ENCODE data around the gene ZNF428. TPM values are rescaled to one million over a fixed set of nuclear protein-coding genes. Genes with fewer than 3 reads are reported as not detected.
"Not testable (repeated sequence)": the region's sequence is repeated elsewhere in the genome, so short reads cannot be mapped to it uniquely, and the experiment has no call there.

Gene ZNF428
- total RNA-seq, 1 donor from 2014 or later = 52.5 TPM

DNA sequence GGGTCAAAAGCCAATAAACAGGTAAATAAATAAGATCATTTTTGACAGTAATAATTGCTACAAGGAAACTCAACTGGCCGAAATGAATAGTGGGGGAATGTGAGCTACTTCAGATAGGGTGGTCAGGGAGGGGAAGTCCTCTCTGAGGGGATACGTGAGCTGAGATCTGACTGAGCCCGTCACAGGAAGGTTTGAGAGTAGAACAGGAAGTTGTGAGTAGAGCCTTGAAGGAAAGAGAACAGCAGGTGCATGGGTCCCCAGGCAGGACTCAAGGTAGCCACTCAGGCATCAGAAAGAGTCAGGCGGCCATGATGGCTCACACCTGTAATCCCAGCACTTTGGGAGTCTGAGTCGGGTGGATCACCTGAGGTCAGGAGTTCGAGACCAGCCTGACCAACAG, 29.8 kb downstream of the ZNF428 start:
- TF ChIP-seq, protein P1, sequence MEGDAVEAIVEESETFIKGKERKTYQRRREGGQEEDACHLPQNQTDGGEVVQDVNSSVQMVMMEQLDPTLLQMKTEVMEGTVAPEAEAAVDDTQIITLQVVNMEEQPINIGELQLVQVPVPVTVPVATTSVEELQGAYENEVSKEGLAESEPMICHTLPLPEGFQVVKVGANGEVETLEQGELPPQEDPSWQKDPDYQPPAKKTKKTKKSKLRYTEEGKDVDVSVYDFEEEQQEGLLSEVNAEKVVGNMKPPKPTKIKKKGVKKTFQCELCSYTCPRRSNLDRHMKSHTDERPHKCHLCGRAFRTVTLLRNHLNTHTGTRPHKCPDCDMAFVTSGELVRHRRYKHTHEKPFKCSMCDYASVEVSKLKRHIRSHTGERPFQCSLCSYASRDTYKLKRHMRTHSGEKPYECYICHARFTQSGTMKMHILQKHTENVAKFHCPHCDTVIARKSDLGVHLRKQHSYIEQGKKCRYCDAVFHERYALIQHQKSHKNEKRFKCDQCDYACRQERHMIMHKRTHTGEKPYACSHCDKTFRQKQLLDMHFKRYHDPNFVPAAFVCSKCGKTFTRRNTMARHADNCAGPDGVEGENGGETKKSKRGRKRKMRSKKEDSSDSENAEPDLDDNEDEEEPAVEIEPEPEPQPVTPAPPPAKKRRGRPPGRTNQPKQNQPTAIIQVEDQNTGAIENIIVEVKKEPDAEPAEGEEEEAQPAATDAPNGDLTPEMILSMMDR (IDR thresholded peaks at IDR 0.05) = no peak
- Mint-ChIP-seq H3K27me3 (ENCODE audit: low read depth) (no peaks in the 10 kb centered on the region), H3K9me3 (ENCODE audit: low read depth) (no peaks in the 10 kb centered on the region), H3K4me3 (ENCODE audit: unreplicated experiment) (no peak overlapping the region), H3K27ac (ENCODE audit: unreplicated experiment) (no peak overlapping the region), H3K36me3 (ENCODE audit: low read depth) (peaks cover 26% of the 10 kb centered on the region), H3K4me1 (ENCODE audit: low read depth) (peaks cover 18% of the 10 kb centered on the region)
- no peak for DNase-seq (ENCODE audit: low spot score)

- Mint-ChIP-seq H3K36me3 (ENCODE audit: low read depth) (peaks cover 25% of the 10 kb centered on the region), H3K4me3 (ENCODE audit: unreplicated experiment) (no peak overlapping the region), H3K4me1 (ENCODE audit: low read depth) (peaks cover 14% of the 10 kb centered on the region), H3K9me3 (ENCODE audit: low read depth) (no peaks in the 10 kb centered on the region), H3K27me3 (ENCODE audit: low read depth) (no peaks in the 10 kb centered on the region), H3K27ac (ENCODE audit: unreplicated experiment) (no peak overlapping the region)
- no peak for DNase-seq (ENCODE audit: low spot score)
- TF ChIP-seq, protein P1 (IDR thresholded peaks at IDR 0.05) = no peak
These were observed 30.2 kb downstream of the ZNF428 start for GRCh38 chr19:43589277-43589676.

- H3K36me3 Mint-ChIP-seq (ENCODE audit: low read depth) = peaks cover 15% of the 10 kb centered on the region
- not testable (repeated sequence) for H3K4me3 Mint-ChIP-seq (ENCODE audit: unreplicated experiment); H3K9me3 Mint-ChIP-seq (ENCODE audit: low read depth); H3K27me3 Mint-ChIP-seq (ENCODE audit: low read depth); H3K4me1 Mint-ChIP-seq (ENCODE audit: low read depth); H3K27ac Mint-ChIP-seq (ENCODE audit: unreplicated experiment); DNase-seq (ENCODE audit: low spot score)
These were observed 32.4 kb downstream of the ZNF428 start for GRCh38 chr19:43587029-43587428.

- H3K36me3 Mint-ChIP-seq (ENCODE audit: low read depth) = peaks cover 13% of the 10 kb centered on the region
- no peak overlapping the region for H3K27ac Mint-ChIP-seq (ENCODE audit: unreplicated experiment)
- H3K4me1 Mint-ChIP-seq (ENCODE audit: low read depth) = no peaks in the 10 kb centered on the region
- H3K4me3 Mint-ChIP-seq (ENCODE audit: unreplicated experiment) = no peak overlapping the region
- TF ChIP-seq, protein P1 (IDR thresholded peaks at IDR 0.05) = no peak
- no peak for DNase-seq (ENCODE audit: low spot score)
- H3K9me3 Mint-ChIP-seq (ENCODE audit: low read depth) = no peaks in the 10 kb centered on the region
- H3K27me3 Mint-ChIP-seq (ENCODE audit: low read depth) = no peaks in the 10 kb centered on the region
These were observed 33.1 kb downstream of the ZNF428 start for GRCh38 chr19:43586346-43586745.

- peak overlapping the region; percentile 29 for H3K27ac Mint-ChIP-seq (ENCODE audit: unreplicated experiment)
- TF ChIP-seq, protein P1 (IDR thresholded peaks at IDR 0.05) = no peak
- H3K9me3 Mint-ChIP-seq (ENCODE audit: low read depth) = no peaks in the 10 kb centered on the region
- H3K4me3 Mint-ChIP-seq (ENCODE audit: unreplicated experiment) = no peak overlapping the region
- peaks cover 3% of the 10 kb centered on the region for H3K4me1 Mint-ChIP-seq (ENCODE audit: low read depth)
- H3K27me3 Mint-ChIP-seq (ENCODE audit: low read depth) = no peaks in the 10 kb centered on the region
- DNase-seq (ENCODE audit: low spot score) = no peak
- H3K36me3 Mint-ChIP-seq (ENCODE audit: low read depth) = peaks cover 5% of the 10 kb centered on the region
These were observed 34.9 kb downstream of the ZNF428 start for GRCh38 chr19:43584484-43584883.

- Mint-ChIP-seq H3K4me3 (ENCODE audit: unreplicated experiment) (no peak overlapping the region), H3K27me3 (ENCODE audit: low read depth) (peaks cover 2% of the 10 kb centered on the region)
These were observed 36.9 kb downstream of the ZNF428 start for GRCh38 chr19:43582495-43582894.

More at GRCh38 chr19:43582495-43582894, 36.9 kb downstream of the ZNF428 start:
- DNase-seq (ENCODE audit: low spot score) = no peak
- TF ChIP-seq, protein P1 (IDR thresholded peaks at IDR 0.05) = no peak
- H3K36me3 Mint-ChIP-seq (ENCODE audit: low read depth) = peaks cover 3% of the 10 kb centered on the region
- peaks cover 3% of the 10 kb centered on the region for H3K4me1 Mint-ChIP-seq (ENCODE audit: low read depth)
- H3K9me3 Mint-ChIP-seq (ENCODE audit: low read depth) = no peaks in the 10 kb centered on the region
- H3K27ac Mint-ChIP-seq (ENCODE audit: unreplicated experiment) = no peak overlapping the region

All from chondrocyte (in vitro differentiated cells).